Stimulated activated CD8-positive, alpha-beta memory T cell treated with anti-CD3 and anti-CD28 coated beads, Interleukin-4, amount 100 ng/mL, for 24 hours (primary cell): Measurements from ENCODE around the gene FBXL19.
"Not testable (repeated sequence)": the region's sequence is repeated elsewhere in the genome, so short reads cannot be mapped to it uniquely, and the experiment has no call there.

Experiments used
- DNase-seq: peaks from one replicate; pipeline ENCODE4 v3.0.0-alpha.2; 2020; ENCODE audit warnings: low read depth

Gene FBXL19

GRCh38 chr16:30923554-30924075 lies at the start of gene FBXL19:
TSS of gene FBXL19 (plus strand) at chr16:30923572. CDS start at chr16:30925755, 2,183 bp downstream.
- DNase-seq: no peak

GRCh38 chr16:30874244-30874820 lies 49.0 kb upstream of the FBXL19 start:
- DNase-seq: no peak

DNA sequence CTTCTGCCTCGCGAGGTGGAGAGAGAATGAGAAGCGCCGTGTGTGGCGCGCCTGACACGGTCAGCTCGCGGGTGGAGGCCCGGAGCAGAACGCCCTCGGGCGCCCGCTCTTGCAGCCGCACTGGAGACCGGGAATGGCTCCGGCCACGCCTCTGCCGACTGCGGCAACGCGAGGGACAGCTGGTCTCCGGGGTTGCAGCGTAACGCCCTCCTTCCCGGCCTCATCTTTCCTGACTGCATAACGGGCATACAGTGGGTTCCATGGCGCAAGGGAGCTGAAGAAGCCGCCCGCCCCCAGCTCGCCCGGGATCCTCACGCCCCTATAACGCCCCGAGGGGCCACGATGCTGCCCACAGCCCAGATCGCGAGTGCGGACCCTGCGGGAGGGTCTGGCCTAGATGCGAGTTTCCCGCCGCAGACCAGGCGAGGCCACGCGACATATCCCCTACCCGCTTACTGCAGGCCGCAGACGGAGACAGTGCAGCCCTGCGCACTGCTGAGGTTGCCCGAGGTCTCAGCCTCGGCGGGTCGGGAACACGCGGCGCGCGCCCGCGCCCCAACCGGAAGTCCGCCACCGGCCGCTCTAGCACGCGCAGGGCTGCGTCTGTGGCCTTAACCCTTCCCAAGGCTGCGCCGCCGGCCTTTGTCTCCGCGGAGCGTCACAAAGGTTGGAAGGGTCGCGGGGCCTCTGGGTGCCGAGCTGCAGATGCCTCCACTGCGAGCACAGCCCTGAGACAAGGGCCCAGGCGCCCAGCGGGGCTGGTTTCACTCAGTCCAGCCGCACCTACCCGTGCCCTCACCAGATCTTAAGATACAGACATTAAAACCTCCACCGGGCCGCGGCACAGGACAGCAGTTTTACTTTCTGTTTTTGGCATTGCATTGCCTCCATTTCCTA lies 48.3 kb upstream of the FBXL19 start:
- peak; percentile 84 for DNase-seq

DNA sequence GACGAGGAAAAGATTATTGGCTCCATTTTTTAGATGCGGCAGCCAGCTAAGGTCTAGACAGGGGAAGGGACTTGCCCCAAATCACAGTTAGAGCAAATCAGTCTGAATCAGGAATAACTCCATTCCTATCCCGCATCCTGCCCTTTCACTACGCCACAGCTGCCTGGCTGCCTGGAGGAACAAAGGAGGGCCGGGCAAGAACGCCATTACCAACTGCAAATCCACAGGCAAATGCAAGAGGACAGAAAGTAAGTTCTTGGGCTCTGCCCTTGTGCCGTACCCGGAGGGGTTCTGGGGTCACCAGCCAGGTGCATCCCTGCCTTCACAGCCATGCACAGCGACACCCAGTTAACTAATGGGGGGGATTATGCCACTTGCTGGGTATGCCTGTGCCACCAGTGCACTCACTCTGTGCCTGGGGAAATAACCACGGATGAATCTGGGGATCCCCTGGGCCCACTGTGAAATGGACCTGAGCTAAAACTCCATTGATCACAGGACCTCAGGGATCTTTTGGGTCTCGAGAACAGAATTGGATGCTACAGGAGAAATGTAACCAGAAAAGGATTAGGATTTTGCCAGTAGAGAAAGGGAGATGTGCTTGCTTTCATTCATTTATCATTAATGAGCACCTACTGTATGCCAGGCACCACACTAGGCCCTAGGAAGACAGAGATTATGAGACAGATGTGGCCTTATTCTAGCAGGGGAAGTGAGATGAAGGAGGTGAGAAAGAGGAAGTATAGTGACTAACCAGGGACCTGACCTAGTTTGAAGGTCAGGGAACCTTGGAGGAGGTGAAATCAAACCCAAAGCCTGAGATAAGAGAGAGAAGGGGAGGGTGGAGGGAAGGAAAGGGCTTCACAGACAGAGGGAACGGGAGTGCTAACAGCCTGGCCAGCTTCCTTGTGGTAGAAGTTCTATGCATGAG lies 47.2 kb upstream of the FBXL19 start:
- DNase-seq: no peak

- no peak for DNase-seq
These were observed 46.5 kb upstream of the FBXL19 start for GRCh38 chr16:30876867-30877266.

- no peak for DNase-seq
These were observed 40.7 kb upstream of the FBXL19 start for GRCh38 chr16:30882429-30883310.

DNA sequence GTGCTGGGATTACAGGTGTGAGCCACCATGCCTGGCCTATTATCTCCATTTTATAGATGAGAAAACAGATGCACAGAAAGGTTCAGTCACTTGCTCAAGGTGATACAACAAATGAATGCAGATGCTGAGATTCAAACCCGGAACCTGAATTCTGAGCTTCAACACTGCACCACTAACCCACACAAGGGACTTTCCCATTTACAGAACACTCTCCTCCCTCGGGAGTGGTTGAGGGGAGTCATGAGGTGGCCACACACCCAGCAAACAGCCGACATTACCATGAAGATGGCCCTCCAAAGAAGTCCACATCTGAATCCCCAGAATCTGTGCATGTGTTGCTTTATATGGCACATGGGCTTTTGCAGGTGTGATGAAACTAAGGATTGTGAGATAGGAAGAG lies 38.6 kb upstream of the FBXL19 start:
- no peak for DNase-seq

DNA sequence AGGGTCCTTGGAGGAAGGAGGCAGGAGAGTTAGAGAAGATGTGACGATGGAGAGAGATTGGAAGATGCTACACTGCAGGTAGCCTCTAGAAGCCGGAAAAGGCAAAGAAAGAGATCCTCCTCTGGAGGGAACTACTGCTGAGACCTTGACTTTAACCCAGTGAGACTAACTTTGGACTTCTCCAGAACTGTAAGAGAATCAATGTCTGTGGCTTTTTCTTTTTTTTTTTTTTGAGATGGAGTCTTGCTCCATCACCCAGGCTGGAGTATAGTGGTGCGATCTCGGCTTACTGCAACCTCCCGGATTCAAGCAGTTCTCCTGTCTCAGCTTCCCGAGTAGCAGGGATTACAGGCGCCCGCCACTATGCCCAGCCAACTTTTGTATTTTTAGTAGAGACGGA lies 38.2 kb upstream of the FBXL19 start:
- DNase-seq: no peak

GRCh38 chr16:30886145-30886544 lies 37.2 kb upstream of the FBXL19 start:
- DNase-seq: no peak

- no peak for DNase-seq
These were observed 35.4 kb upstream of the FBXL19 start for GRCh38 chr16:30887927-30888326.

- DNase-seq: no peak
These were observed 34.4 kb upstream of the FBXL19 start for GRCh38 chr16:30888856-30889499.

DNA sequence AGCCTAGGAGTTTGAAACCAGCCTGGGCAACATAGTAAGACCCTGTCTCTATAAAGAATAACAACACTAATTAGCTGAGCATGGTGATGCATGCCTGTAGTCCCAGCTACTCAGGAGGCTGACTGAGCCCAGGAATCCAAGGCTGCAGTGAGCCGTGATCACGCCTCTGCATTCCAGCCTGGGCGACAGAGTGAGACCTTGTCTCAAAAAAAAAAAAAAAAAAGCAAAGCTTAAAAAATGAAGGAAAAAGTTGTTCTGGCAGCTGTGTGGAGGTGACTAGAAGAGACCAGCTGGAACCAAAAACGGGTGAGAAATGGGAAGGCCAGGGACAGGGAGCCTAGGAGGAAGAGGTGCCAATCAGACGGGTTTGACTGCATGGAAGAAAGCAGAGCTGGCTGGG lies 33.7 kb upstream of the FBXL19 start:
- DNase-seq: no peak

GRCh38 chr16:30891043-30891823 lies 32.1 kb upstream of the FBXL19 start:
- not testable (repeated sequence) for DNase-seq

GRCh38 chr16:30892670-30893416 lies 30.5 kb upstream of the FBXL19 start:
- DNase-seq: no peak

GRCh38 chr16:30893417-30893743 lies 30.0 kb upstream of the FBXL19 start:
- no peak for DNase-seq

- DNase-seq: peak; percentile 83
These were observed 29.4 kb upstream of the FBXL19 start, which contains the start of gene BCL7C for GRCh38 chr16:30893744-30894539. TSS of gene BCL7C (minus strand) at chr16:30894077. CDS start at chr16:30893944, 133 bp downstream.

DNA sequence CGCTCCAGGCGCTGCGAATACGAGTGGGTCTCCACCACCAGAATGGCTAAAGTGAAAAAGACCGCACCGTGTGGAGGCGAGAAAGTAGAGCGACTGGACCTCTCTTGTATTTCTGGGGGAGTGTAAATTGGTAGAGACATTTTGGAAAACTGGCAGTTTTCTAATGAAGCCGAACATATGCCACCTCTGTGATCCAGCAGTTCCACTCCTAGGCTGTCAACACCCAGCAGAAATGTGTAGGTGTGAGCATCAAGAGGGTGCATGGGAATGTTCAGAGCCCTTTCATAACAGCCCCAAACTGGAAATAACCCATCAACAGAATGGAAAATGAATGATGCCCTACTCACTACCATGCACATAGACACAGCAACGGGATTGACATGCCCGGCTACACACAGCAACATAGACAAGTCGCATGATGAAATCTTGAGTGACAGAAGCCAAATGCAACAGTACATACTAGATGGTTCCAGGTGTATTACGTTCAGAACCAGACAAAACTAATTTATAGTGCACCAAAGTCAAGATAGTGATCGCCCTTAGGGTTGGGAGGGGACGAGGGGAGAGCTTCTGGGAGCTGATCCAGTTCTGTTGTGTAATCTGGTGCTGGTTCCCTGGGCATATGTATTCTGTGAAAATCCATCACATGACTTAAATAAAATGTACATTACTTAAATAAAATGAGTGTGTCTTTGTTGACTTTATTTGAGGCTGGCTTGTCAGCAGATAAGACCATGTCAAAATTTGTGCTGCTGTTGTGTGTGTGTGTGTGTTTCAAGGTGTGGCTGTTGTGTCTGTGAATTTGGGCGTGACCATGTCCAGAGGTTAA lies 28.6 kb upstream of the FBXL19 start:
- DNase-seq: no peak
